Erythroblast (primary cell): ENCODE data around the gene CALN1.

Experiments used
- GATA1 ChIP-seq: IDR thresholded peaks from 2 replicates; pipeline ENCODE4 v1.6.1; 2011; ENCODE audit warnings: low read depth, mild to moderate bottlenecking, control low read depth, low read length, moderate library complexity
- POLR2A ChIP-seq: IDR thresholded peaks from 2 replicates; pipeline ENCODE4 v1.6.1; 2011; ENCODE audit warnings: mild to moderate bottlenecking, low read length

DNA sequence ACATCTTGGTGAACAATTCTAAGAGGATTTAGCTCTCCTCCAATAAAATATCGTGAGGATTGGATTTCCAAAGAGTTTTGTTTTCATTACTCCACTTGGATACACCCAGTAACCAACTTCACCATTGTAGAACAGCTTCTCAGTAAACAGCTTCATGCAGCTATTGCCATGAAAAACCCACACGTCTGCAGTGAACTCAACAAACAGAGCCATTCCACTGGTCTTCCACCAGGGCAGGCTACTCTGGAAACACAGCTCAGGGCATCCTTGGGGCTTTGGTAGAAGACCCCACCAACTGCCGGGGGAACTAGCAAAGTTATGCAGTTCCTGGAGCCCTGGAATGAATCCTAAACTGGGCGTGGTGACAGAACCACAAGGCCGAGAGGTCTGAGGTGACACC lies 77.4 kb downstream of the CALN1 start:
- TF ChIP-seq POLR2A (no peak), GATA1 (no peak)
